Right atrium auricular region (tissue), 2 donors: ENCODE data around the gene PI16. TPM values are rescaled to one million over a fixed set of nuclear protein-coding genes. Genes with fewer than 3 reads are reported as not detected.

Experiments used
- DNase-seq: peaks from one replicate; pipeline ENCODE4 v3.0.0-alpha.2; 2019; ENCODE audit warnings: low spot score
- H3K27ac ChIP-seq, 2 donors: fragments of 200-600 bp; sonication (generic); 1 replicate in 1 of 2; 2 replicates in 1 of 2; pipeline ENCODE4 v1.5.1; 2016 to 2019
- H3K27me3 ChIP-seq, 2 donors: fragments of 200-600 bp; sonication (generic); one replicate each; pipeline versions ENCODE4 v1.5.1 to v1.6.0; 2017 to 2019
- H3K36me3 ChIP-seq: fragments of 200-600 bp; sonication (generic); one replicate; pipeline ENCODE4 v1.5.1; 2016
- H3K4me1 ChIP-seq, 2 donors: fragments of 200-600 bp; sonication (generic); one replicate each; pipeline versions ENCODE4 v1.5.1 to v1.6.0; 2017 to 2019
- H3K4me3 ChIP-seq, 2 donors: fragments of 200-600 bp; sonication (generic); 1 replicate in 1 of 2; 2 replicates in 1 of 2; pipeline ENCODE4 v1.5.1; 2017 to 2019; ENCODE audit warnings: mild to moderate bottlenecking in 1 of 2, moderate library complexity in 1 of 2
- H3K9me3 ChIP-seq, 2 donors: fragments of 200-600 bp; sonication (generic); one replicate each; pipeline ENCODE4 v1.5.1; 2019
- total RNA-seq, 2 donors: library from RNA; depleted of rRNA; stranded (reverse); fragments of >200 nt; gene quantifications; one replicate each; pipeline ENCODE4 v1.1.0, GENCODE V29; 2016
- TF ChIP-seq, protein P1 (sequence below), 2 donors: fragments of 200-600 bp; sonication (generic); IDR thresholded peaks; one replicate each; pipeline ENCODE4 v1.5.1; 2019; ENCODE audit warnings: antibody characterized with exemption in 2 of 2

Gene PI16
- total RNA-seq, 2 donors from 2014 or later, result 14.2 to 48.5 TPM

DNA sequence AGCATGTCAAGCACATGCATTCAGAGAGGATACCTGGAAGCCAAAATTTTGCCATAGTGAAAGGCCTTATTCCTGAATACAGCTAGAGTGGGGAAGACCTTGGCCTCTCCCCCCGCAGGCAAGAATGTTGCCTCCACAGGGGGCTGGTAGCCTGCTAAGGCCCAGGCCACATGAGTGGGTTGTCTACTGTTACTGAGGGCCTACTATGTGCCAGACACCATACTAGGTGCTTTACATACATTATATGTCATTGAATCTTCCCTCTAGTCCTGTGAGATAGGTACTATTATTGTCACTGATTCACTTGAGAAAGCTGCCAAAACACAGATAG is 642 bp upstream of the PI16 start:
- H3K27me3 ChIP-seq, result no peaks in the 10 kb centered on the region
- H3K36me3 ChIP-seq, result no peaks in the 10 kb centered on the region
- H3K27ac ChIP-seq, result no peak overlapping the region
- peaks cover 0 to 14% of the 10 kb centered on the region in 2 donors for H3K4me1 ChIP-seq
- TF ChIP-seq, protein P1, sequence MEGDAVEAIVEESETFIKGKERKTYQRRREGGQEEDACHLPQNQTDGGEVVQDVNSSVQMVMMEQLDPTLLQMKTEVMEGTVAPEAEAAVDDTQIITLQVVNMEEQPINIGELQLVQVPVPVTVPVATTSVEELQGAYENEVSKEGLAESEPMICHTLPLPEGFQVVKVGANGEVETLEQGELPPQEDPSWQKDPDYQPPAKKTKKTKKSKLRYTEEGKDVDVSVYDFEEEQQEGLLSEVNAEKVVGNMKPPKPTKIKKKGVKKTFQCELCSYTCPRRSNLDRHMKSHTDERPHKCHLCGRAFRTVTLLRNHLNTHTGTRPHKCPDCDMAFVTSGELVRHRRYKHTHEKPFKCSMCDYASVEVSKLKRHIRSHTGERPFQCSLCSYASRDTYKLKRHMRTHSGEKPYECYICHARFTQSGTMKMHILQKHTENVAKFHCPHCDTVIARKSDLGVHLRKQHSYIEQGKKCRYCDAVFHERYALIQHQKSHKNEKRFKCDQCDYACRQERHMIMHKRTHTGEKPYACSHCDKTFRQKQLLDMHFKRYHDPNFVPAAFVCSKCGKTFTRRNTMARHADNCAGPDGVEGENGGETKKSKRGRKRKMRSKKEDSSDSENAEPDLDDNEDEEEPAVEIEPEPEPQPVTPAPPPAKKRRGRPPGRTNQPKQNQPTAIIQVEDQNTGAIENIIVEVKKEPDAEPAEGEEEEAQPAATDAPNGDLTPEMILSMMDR (IDR thresholded peaks at IDR 0.05), result no peak
- no peaks in the 10 kb centered on the region for H3K9me3 ChIP-seq
- no peak overlapping the region for H3K4me3 ChIP-seq
- DNase-seq, result no peak

DNA sequence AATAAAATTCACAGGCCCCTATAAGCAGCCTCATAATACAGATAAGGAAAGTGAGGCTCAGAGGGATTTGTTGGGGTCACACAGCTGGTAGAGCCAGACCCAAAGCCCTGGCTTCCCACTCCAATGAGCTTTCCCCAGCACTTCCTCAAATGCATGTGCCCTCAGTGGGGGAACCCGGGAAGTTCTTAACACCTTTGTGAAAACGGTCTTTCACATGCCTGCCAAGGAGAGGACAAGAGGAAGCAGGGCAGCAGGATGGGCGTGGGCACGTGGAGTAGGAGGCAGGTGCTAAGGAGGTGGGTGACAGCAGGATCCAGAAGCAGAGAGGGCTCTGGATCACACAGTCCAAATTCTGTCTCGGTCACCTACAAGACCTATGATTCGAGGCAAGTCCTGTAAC is 598 bp downstream of the PI16 start:
- Histone ChIP-seq H3K27me3 (no peaks in the 10 kb centered on the region), H3K9me3 (no peaks in the 10 kb centered on the region), H3K27ac (no peak overlapping the region), H3K36me3 (no peaks in the 10 kb centered on the region), H3K4me1 (peaks cover 0 to 14% of the 10 kb centered on the region in 2 donors), H3K4me3 (peak overlapping the region in 1 of 2 donors; percentile 16)
- TF ChIP-seq, protein P1 (IDR thresholded peaks at IDR 0.05), result no peak
- DNase-seq, result peak; percentile 57

DNA sequence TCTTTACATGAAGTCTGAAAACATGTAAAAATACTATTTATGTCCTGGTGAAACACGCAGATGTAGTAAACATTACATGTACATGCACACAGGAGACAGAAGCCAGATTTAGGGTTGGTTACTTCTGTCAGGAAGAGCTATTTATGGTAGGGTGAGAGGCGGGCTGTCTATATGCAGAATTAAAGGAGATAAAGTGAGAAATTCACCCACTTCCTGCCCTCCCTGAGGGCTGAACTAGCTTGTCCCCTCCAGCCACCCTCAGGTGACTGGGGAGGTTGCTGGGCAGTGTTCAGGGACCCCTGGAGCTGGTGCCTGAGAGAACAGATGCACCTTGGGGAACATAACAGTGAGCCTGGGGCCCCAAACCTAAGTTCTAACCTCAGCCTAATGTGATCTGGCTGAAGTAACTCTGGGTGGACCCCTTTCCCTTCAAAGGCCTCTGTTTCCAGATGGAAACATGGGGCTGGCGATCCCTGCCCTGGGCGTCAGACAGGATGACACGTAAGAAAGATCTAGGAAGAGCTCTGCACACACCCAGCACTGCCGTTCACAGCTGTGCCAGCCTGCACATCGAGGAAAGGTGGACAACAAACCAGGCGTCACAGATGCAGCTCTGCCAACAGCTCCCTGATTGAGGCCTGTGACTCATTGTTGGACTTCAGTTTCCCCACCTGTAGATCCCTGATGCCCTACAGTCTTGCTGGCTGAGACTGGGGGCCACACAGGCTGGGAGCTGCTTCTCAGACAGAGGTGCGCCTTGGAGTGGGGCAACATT is 1.3 kb downstream of the PI16 start:
- H3K4me1 ChIP-seq, result peaks cover 0 to 20% of the 10 kb centered on the region in 2 donors
- TF ChIP-seq, protein P1 (IDR thresholded peaks at IDR 0.05), result no peak
- H3K27me3 ChIP-seq, result no peaks in the 10 kb centered on the region
- no peaks in the 10 kb centered on the region for H3K36me3 ChIP-seq
- H3K27ac ChIP-seq, result peak overlapping the region; percentile 7
- DNase-seq, result peak; percentile 59
- H3K4me3 ChIP-seq, result no peak overlapping the region
- H3K9me3 ChIP-seq, result no peaks in the 10 kb centered on the region

DNA sequence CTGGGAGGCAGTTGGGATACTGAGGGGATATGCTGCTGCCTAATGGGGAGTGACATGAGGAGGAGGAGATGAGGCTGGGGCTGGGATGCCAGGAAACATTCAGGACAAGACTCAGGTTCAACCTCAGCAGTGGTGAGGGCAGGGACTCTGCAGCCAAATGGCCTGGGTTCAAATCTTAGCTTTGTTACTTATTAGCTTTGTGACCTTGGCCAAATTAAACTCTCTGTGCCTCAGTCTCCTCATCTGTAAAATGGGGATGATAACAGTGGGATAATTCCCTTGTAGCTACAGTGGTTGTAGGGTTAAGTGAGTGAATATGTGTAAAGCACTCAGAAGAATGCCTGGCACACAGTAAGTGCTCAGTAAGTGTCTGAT is 1.9 kb downstream of the PI16 start:
- TF ChIP-seq, protein P1 (IDR thresholded peaks at IDR 0.05), result no peak
- no peaks in the 10 kb centered on the region for H3K27me3 ChIP-seq
- no peak overlapping the region for H3K4me3 ChIP-seq
- H3K9me3 ChIP-seq, result no peaks in the 10 kb centered on the region
- H3K4me1 ChIP-seq, result peaks cover 0 to 21% of the 10 kb centered on the region in 2 donors
- no peaks in the 10 kb centered on the region for H3K36me3 ChIP-seq
- DNase-seq, result no peak
- H3K27ac ChIP-seq, result no peak overlapping the region

DNA sequence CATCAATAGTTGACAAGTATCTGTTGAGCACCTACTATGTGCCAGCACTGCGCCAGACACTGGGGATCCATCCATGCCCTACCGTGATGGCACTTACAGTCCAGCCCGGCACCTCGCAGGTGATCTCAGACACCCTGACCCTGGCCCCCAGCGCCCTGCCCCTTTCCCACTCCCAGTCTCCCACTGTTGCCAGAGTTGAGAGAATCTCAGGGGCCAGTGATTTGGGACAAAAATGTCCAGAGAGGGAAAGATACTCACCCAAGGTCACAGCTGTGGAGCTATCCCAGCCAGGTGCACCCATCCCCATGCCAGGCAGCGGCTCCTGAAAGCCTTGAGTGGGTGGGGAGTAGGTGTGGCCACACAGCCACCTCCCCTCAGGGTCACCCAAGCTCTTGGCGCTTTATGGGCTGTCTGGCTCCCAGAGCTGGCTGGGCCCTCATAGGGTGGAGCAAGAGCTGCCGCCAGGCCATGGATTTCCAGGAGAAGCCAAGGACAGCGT is 3.3 kb downstream of the PI16 start:
- Histone ChIP-seq H3K4me1 (peaks cover 0 to 21% of the 10 kb centered on the region in 2 donors), H3K4me3 (no peak overlapping the region), H3K36me3 (no peaks in the 10 kb centered on the region), H3K27ac (no peak overlapping the region), H3K27me3 (no peaks in the 10 kb centered on the region), H3K9me3 (no peaks in the 10 kb centered on the region)
- TF ChIP-seq, protein P1 (IDR thresholded peaks at IDR 0.05), result no peak
- DNase-seq, result no peak
